ENCODE data around the gene KYAT1. TPM values are rescaled to one million over a fixed set of nuclear protein-coding genes. Genes with fewer than 3 reads are reported as not detected.

The KYAT1 gene
- total RNA-seq, 1 donor from 2014 or later = 10.1 TPM

DNA sequence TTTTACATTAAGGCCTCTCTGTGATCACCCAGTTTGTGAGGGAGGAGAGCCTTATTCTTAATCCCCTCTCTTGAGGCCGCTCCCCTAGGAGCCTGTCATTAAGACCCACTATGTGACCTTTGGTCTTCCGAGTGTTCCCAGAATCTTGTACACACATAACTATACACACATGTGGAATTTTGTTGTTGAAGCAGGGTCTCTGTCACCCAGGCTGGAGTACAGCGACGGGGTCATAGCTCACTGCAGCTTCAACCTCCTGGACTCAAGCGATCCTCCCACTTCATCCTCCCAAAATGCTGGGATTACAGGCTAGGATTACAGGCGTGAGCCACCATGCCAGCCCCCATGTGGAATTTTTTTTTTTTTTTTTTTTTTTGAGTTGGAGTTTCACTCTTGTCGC, 24.2 kb upstream of the KYAT1 start:
- Histone ChIP-seq H3K27me3 (ENCODE audit: insufficient read depth, low read length) (no peaks in the 10 kb centered on the region), H3K9me3 (ENCODE audit: insufficient read depth, low read depth, low read length) (no peaks in the 10 kb centered on the region), H3K9ac (ENCODE audit: low read length) (no peak overlapping the region), H3K4me1 (ENCODE audit: insufficient read depth, low read length) (peaks cover 8% of the 10 kb centered on the region), H3K79me2 (ENCODE audit: insufficient read depth, low read length) (peaks cover 82% of the 10 kb centered on the region), H3K4me3 (ENCODE audit: insufficient read depth, low read depth, low read length) (no peak overlapping the region), H3K27ac (ENCODE audit: low read depth, low read length) (no peak overlapping the region), H4K20me1 (ENCODE audit: insufficient read depth, low read length) (peaks cover 33% of the 10 kb centered on the region), H2AFZ (ENCODE audit: low read depth, low read length) (no peak overlapping the region), H3K4me2 (ENCODE audit: low read length) (no peak overlapping the region), H3K36me3 (ENCODE audit: insufficient read depth, low read length) (peaks cover 18% of the 10 kb centered on the region)
- Mint-ChIP-seq H3K27ac (ENCODE audit: unreplicated experiment) (peak overlapping the region; percentile 53), H3K4me3 (ENCODE audit: unreplicated experiment) (no peak overlapping the region), H3K4me1 (ENCODE audit: low read depth, unreplicated experiment) (peaks cover under 1% of the 10 kb centered on the region), H3K27me3 (ENCODE audit: low read depth, unreplicated experiment) (no peaks in the 10 kb centered on the region), H3K9me3 (ENCODE audit: unreplicated experiment) (no peaks in the 10 kb centered on the region), H3K36me3 (ENCODE audit: low read depth, unreplicated experiment) (peaks cover 28% of the 10 kb centered on the region)
- FAIRE-seq (no peak), DNase-seq (ENCODE audit: low read depth) (no peak)
- TF ChIP-seq, protein P1, sequence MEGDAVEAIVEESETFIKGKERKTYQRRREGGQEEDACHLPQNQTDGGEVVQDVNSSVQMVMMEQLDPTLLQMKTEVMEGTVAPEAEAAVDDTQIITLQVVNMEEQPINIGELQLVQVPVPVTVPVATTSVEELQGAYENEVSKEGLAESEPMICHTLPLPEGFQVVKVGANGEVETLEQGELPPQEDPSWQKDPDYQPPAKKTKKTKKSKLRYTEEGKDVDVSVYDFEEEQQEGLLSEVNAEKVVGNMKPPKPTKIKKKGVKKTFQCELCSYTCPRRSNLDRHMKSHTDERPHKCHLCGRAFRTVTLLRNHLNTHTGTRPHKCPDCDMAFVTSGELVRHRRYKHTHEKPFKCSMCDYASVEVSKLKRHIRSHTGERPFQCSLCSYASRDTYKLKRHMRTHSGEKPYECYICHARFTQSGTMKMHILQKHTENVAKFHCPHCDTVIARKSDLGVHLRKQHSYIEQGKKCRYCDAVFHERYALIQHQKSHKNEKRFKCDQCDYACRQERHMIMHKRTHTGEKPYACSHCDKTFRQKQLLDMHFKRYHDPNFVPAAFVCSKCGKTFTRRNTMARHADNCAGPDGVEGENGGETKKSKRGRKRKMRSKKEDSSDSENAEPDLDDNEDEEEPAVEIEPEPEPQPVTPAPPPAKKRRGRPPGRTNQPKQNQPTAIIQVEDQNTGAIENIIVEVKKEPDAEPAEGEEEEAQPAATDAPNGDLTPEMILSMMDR (IDR thresholded peaks at IDR 0.05; ENCODE audit: insufficient read depth, low read depth, low read length) = no peak
- no peak for TF ChIP-seq EZH2 (IDR thresholded peaks at IDR 0.05; ENCODE audit: insufficient read depth, low read length)

DNA sequence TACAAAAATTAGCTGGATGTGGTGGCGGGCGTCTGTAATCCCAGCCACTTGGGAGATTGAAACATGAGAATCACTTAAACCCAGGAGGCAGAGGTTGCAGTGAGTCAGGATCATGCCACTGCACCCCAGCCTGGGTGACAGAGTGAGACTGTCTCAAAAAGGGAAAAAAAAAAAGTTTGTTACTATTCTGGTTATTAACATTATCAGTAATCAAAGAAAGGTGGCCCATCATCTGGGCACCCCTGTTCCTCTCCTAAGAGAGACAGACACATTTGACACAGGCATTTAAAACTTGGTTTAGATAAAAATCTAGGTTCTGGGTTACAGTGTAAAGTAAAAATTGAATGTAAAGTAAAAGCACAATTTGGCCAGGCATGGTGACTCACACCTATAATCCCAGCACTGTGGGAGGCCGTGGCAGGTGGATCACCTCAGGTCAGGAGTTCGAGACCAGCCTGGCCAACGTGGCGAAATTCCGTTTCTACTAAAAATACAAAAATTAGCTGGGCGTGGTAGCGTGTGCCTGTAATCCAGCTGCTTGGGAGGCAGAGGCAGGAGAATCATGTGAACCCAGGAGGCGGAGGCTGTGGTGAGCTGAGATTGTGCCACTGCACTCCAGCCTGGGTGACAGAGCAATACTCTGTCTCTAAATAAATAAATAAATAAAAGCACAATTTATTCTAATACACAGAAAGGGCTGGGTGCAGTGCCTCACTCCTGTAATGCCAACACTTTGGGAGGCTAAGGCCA, 22.3 kb upstream of the KYAT1 start:
- Histone ChIP-seq H3K9me3 (ENCODE audit: insufficient read depth, low read depth, low read length) (no peaks in the 10 kb centered on the region), H3K27me3 (ENCODE audit: insufficient read depth, low read length) (no peaks in the 10 kb centered on the region), H3K9ac (ENCODE audit: low read length) (no peak overlapping the region), H3K4me2 (ENCODE audit: low read length) (peak overlapping the region; percentile 1), H3K4me3 (ENCODE audit: insufficient read depth, low read depth, low read length) (no peak overlapping the region), H3K79me2 (ENCODE audit: insufficient read depth, low read length) (peaks cover 81% of the 10 kb centered on the region), H3K27ac (ENCODE audit: low read depth, low read length) (peak overlapping the region; percentile 23), H3K36me3 (ENCODE audit: insufficient read depth, low read length) (peaks cover 18% of the 10 kb centered on the region), H2AFZ (ENCODE audit: low read depth, low read length) (no peak overlapping the region), H3K4me1 (ENCODE audit: insufficient read depth, low read length) (peaks cover 7% of the 10 kb centered on the region), H4K20me1 (ENCODE audit: insufficient read depth, low read length) (peaks cover 43% of the 10 kb centered on the region)
- Mint-ChIP-seq H3K36me3 (ENCODE audit: low read depth, unreplicated experiment) (peaks cover 20% of the 10 kb centered on the region), H3K4me1 (ENCODE audit: low read depth, unreplicated experiment) (peaks cover 10% of the 10 kb centered on the region), H3K27ac (ENCODE audit: unreplicated experiment) (peak overlapping the region; percentile 62), H3K9me3 (ENCODE audit: unreplicated experiment) (no peaks in the 10 kb centered on the region), H3K4me3 (ENCODE audit: unreplicated experiment) (no peak overlapping the region), H3K27me3 (ENCODE audit: low read depth, unreplicated experiment) (no peaks in the 10 kb centered on the region)
- no peak for DNase-seq (ENCODE audit: low read depth)
- FAIRE-seq = no peak
- TF ChIP-seq, protein P1 (IDR thresholded peaks at IDR 0.05; ENCODE audit: insufficient read depth, low read depth, low read length) = no peak
- TF ChIP-seq EZH2 (IDR thresholded peaks at IDR 0.05; ENCODE audit: insufficient read depth, low read length) = no peak

DNA sequence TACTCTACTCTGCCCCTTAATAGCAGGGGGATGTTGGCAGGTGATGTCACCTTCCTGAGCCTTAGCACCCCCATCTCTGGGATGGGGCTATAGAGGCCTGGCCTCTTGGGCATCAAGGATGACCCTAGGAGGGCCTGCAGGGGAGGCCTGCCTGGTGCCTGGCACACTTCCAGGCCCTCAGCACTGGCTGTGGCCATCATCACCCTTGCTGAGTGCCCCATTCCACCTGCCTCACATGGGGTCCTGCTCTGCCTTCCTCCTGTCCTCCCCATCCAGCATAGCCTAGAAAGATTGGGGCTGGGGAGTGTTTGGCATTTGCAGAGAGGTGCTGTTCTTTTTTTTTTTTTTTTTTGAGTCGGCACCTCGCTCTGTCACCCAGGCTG, 21.3 kb upstream of the KYAT1 start:
- DNase-seq (ENCODE audit: low read depth) = no peak
- Histone ChIP-seq H3K4me3 (ENCODE audit: insufficient read depth, low read depth, low read length) (no peak overlapping the region), H3K27ac (ENCODE audit: low read depth, low read length) (no peak overlapping the region), H3K4me1 (ENCODE audit: insufficient read depth, low read length) (peaks cover 7% of the 10 kb centered on the region), H3K79me2 (ENCODE audit: insufficient read depth, low read length) (peaks cover 81% of the 10 kb centered on the region), H3K9me3 (ENCODE audit: insufficient read depth, low read depth, low read length) (no peaks in the 10 kb centered on the region), H4K20me1 (ENCODE audit: insufficient read depth, low read length) (peaks cover 49% of the 10 kb centered on the region), H3K4me2 (ENCODE audit: low read length) (no peak overlapping the region), H2AFZ (ENCODE audit: low read depth, low read length) (no peak overlapping the region), H3K27me3 (ENCODE audit: insufficient read depth, low read length) (no peaks in the 10 kb centered on the region), H3K36me3 (ENCODE audit: insufficient read depth, low read length) (peaks cover 8% of the 10 kb centered on the region), H3K9ac (ENCODE audit: low read length) (no peak overlapping the region)
- TF ChIP-seq, protein P1 (IDR thresholded peaks at IDR 0.05; ENCODE audit: insufficient read depth, low read depth, low read length) = no peak
- no peak for TF ChIP-seq EZH2 (IDR thresholded peaks at IDR 0.05; ENCODE audit: insufficient read depth, low read length)
- peaks cover 10% of the 10 kb centered on the region for H3K4me1 Mint-ChIP-seq (ENCODE audit: low read depth, unreplicated experiment)
- H3K9me3 Mint-ChIP-seq (ENCODE audit: unreplicated experiment) = no peaks in the 10 kb centered on the region
- no peak for FAIRE-seq
- H3K36me3 Mint-ChIP-seq (ENCODE audit: low read depth, unreplicated experiment) = peaks cover 16% of the 10 kb centered on the region
- H3K27ac Mint-ChIP-seq (ENCODE audit: unreplicated experiment) = peak overlapping the region; percentile 41
- H3K27me3 Mint-ChIP-seq (ENCODE audit: low read depth, unreplicated experiment) = no peaks in the 10 kb centered on the region
- H3K4me3 Mint-ChIP-seq (ENCODE audit: unreplicated experiment) = no peak overlapping the region
